ENCODE measurements around the gene SHC2. TPM values are rescaled to one million over a fixed set of nuclear protein-coding genes. Genes with fewer than 3 reads are reported as not detected.
A peak's percentile ranks its signal among the peaks of the same experiment; 100 is the strongest.

Gene SHC2
- total RNA-seq, 1 donor from 2014 or later = 29.7 TPM

DNA sequence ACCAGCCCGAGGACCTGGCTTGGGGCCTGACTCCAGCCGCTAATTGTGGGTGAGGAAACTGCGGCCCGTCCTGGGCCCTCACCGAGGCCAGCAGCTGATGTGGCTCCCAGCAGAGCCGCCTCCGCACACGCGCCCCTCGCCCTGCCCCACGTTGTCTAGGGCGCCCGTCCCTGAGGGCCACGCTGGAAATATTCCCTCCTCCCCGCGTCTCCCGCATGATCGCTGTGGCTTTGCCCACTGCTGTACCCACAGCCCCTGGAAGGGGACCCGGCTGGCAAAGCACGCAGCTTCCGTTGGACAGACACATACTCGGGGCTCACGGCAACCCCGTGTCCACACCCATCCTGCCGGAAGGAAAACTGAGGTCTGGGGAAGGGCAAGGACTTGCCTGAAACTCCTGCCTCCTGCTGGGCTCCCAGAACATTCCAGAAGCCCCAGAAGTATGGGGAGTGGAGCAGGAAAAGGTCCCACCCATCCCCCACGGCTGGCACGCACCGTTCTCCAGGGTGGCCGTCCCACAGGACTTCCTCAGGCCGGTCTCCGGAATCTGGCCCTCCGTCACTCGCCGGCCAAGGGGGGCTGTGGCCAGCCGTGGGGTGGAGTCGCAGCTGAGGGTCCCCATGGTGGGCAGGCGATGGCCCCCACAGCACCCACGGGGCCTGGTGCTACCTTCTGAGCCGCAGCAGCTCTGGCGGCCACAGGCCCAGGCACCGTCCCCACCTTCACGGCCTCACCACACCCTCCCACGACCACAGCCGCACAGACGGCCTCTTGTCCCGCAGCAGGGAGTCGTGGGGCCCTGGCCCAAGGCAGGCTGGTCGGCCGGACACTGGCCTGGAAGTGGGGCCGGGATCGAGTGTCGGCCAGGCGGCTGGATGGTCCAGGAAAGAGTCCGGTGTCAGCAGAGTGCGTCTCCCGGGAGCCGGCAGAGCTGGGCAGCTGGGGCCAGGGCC is 13.6 kb upstream of the SHC2 start:
- H3K27ac Mint-ChIP-seq (ENCODE audit: unreplicated experiment) = no peak overlapping the region
- H3K27me3 ChIP-seq (ENCODE audit: insufficient read depth, low read length) = no peaks in the 10 kb centered on the region
- H3K27ac ChIP-seq (ENCODE audit: low read depth, low read length) = no peak overlapping the region
- H3K4me3 ChIP-seq (ENCODE audit: insufficient read depth, low read depth, low read length) = no peak overlapping the region
- FAIRE-seq (no peak), DNase-seq (ENCODE audit: low read depth) (no peak)
- TF ChIP-seq, protein P1, sequence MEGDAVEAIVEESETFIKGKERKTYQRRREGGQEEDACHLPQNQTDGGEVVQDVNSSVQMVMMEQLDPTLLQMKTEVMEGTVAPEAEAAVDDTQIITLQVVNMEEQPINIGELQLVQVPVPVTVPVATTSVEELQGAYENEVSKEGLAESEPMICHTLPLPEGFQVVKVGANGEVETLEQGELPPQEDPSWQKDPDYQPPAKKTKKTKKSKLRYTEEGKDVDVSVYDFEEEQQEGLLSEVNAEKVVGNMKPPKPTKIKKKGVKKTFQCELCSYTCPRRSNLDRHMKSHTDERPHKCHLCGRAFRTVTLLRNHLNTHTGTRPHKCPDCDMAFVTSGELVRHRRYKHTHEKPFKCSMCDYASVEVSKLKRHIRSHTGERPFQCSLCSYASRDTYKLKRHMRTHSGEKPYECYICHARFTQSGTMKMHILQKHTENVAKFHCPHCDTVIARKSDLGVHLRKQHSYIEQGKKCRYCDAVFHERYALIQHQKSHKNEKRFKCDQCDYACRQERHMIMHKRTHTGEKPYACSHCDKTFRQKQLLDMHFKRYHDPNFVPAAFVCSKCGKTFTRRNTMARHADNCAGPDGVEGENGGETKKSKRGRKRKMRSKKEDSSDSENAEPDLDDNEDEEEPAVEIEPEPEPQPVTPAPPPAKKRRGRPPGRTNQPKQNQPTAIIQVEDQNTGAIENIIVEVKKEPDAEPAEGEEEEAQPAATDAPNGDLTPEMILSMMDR (IDR thresholded peaks at IDR 0.05; ENCODE audit: insufficient read depth, low read depth, low read length) = no peak
- TF ChIP-seq EZH2 (IDR thresholded peaks at IDR 0.05; ENCODE audit: insufficient read depth, low read length) = no peak
- no peaks in the 10 kb centered on the region for H3K36me3 ChIP-seq (ENCODE audit: insufficient read depth, low read length)
- H3K36me3 Mint-ChIP-seq (ENCODE audit: low read depth, unreplicated experiment) = no peaks in the 10 kb centered on the region
- no peaks in the 10 kb centered on the region for H3K9me3 Mint-ChIP-seq (ENCODE audit: unreplicated experiment)
- no peaks in the 10 kb centered on the region for H3K9me3 ChIP-seq (ENCODE audit: insufficient read depth, low read depth, low read length)
- H3K27me3 Mint-ChIP-seq (ENCODE audit: low read depth, unreplicated experiment) = peaks cover 9% of the 10 kb centered on the region
- peaks cover 5% of the 10 kb centered on the region for H3K4me1 ChIP-seq (ENCODE audit: insufficient read depth, low read length)
- no peak overlapping the region for H3K9ac ChIP-seq (ENCODE audit: low read length)
- no peak overlapping the region for H3K4me3 Mint-ChIP-seq (ENCODE audit: unreplicated experiment)
- H3K79me2 ChIP-seq (ENCODE audit: insufficient read depth, low read length) = no peaks in the 10 kb centered on the region
- H3K4me1 Mint-ChIP-seq (ENCODE audit: low read depth, unreplicated experiment) = peaks cover 6% of the 10 kb centered on the region
- H3K4me2 ChIP-seq (ENCODE audit: low read length) = no peak overlapping the region
- no peak overlapping the region for H2AFZ ChIP-seq (ENCODE audit: low read depth, low read length)
- H4K20me1 ChIP-seq (ENCODE audit: insufficient read depth, low read length) = no peaks in the 10 kb centered on the region

DNA sequence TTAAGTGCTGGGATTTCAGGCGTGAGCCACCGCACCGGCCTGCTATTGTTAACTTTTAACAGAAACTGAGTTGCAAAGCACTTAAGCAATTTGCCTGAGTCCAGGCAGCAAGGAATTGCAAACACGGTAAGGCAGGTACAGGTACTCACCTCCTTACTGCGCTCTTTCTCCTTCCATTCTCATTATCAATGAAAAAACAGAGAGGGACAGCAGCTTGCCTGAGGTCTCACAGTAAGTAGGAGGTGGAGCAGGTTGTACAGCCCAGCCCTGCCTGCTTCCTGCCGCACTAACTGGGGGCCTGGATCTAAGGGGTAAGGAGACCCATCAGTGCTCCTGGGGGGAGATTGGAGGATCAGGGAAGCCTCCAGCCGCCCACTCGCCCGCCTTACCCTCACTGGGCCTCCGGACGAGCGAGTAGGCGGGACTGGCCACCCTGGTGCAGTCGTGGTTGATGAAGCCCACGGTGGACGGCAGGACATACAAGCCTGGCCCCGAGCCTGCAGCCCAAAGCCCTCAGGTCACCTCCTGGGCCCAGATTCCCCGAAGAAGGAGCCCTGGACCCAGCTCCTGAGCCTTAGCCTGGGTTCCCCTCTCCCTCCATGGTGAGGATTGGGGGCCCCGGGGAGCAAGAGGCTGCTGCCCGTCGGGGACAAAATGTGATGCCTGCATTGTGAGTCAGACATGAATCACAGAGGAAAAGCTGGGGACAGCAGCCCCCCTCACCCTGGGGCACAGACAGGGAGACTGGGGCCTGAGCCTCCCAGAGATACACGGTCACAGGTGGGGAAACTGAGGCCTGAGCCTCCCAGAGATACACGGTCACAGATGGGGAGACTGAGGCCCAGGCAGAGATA is 11.4 kb upstream of the SHC2 start:
- peak overlapping the region; percentile 39 for H2AFZ ChIP-seq (ENCODE audit: low read depth, low read length)

More for the DNA sequence above, 11.4 kb upstream of the SHC2 start:
- H3K9ac ChIP-seq (ENCODE audit: low read length) = no peak overlapping the region
- H3K36me3 ChIP-seq (ENCODE audit: insufficient read depth, low read length) = no peaks in the 10 kb centered on the region
- H3K4me2 ChIP-seq (ENCODE audit: low read length) = no peak overlapping the region
- no peak for DNase-seq (ENCODE audit: low read depth)
- H4K20me1 ChIP-seq (ENCODE audit: insufficient read depth, low read length) = no peaks in the 10 kb centered on the region
- no peak overlapping the region for H3K4me3 ChIP-seq (ENCODE audit: insufficient read depth, low read depth, low read length)
- no peaks in the 10 kb centered on the region for H3K27me3 ChIP-seq (ENCODE audit: insufficient read depth, low read length)
- no peak overlapping the region for H3K27ac ChIP-seq (ENCODE audit: low read depth, low read length)
- Mint-ChIP-seq H3K27me3 (ENCODE audit: low read depth, unreplicated experiment) (peaks cover 8% of the 10 kb centered on the region), H3K36me3 (ENCODE audit: low read depth, unreplicated experiment) (no peaks in the 10 kb centered on the region), H3K27ac (ENCODE audit: unreplicated experiment) (no peak overlapping the region), H3K9me3 (ENCODE audit: unreplicated experiment) (peaks cover 3% of the 10 kb centered on the region), H3K4me1 (ENCODE audit: low read depth, unreplicated experiment) (peaks cover 6% of the 10 kb centered on the region), H3K4me3 (ENCODE audit: unreplicated experiment) (no peak overlapping the region)
- no peak for FAIRE-seq
- no peaks in the 10 kb centered on the region for H3K79me2 ChIP-seq (ENCODE audit: insufficient read depth, low read length)
- H3K4me1 ChIP-seq (ENCODE audit: insufficient read depth, low read length) = no peaks in the 10 kb centered on the region
- H3K9me3 ChIP-seq (ENCODE audit: insufficient read depth, low read depth, low read length) = no peaks in the 10 kb centered on the region
- no peak for TF ChIP-seq EZH2 (IDR thresholded peaks at IDR 0.05; ENCODE audit: insufficient read depth, low read length)
- TF ChIP-seq, protein P1 (IDR thresholded peaks at IDR 0.05; ENCODE audit: insufficient read depth, low read depth, low read length) = no peak
